Panc1 (cell line): Measurements from ENCODE around the gene CNNM1. TPM values are rescaled to one million over a fixed set of nuclear protein-coding genes. Genes with fewer than 3 reads are reported as not detected.

Source experiments
- ATAC-seq: fragments of 200-7000 bp; cut with Tn5 transposase; 2 replicates; pipeline ENCODE4 v1.9.1; 2020; ENCODE audit warnings: mild to moderate bottlenecking, moderate library complexity
- BruUV-seq: library from RNA; stranded (reverse); fragments of 400-500 nt; replicated peaks from 2 replicates; lab custom pipeline; 2021; lab: Mats Ljungman, UMichigan
- CTCF ChIA-PET: fragments of 300-600 bp; sonication (Branson Sonifier 250); formaldehyde crosslinking; loops from one replicate; lab custom pipeline; 2022; ENCODE audit warnings: antibody characterized with exemption; lab: Charles Lee
- POLR2A ChIA-PET: fragments of 300-600 bp; sonication (Branson Sonifier 250); formaldehyde crosslinking; loops from one replicate; lab custom pipeline; 2022; ENCODE audit warnings: antibody characterized with exemption; lab: Charles Lee
- DNase-seq: peaks from one replicate; pipeline ENCODE4 v3.0.0-alpha.2; 2010; ENCODE audit warnings: low read depth, low spot score
- H3K27ac ChIP-seq: 2 replicates; pipeline ENCODE4 v1.5.1; 2011; ENCODE audit warnings: mild to moderate bottlenecking, low read length, inconsistent platforms
- H3K27me3 ChIP-seq: fragments of 200-500 bp; sonication (Bioruptor generic); 2 replicates; pipeline ENCODE4 v1.6.0; 2014; ENCODE audit warnings: low read length, inconsistent platforms; ENCODE audit not compliant: control insufficient read depth, insufficient read depth
- H3K36me3 ChIP-seq: fragments of 200-500 bp; sonication (Bioruptor generic); 2 replicates; pipeline ENCODE4 v1.5.1; 2014; ENCODE audit warnings: inconsistent platforms, mild to moderate bottlenecking, low read length, moderate library complexity; ENCODE audit not compliant: control insufficient read depth, insufficient read depth
- H3K4me1 ChIP-seq: 2 replicates; pipeline ENCODE4 v1.5.1; 2011; ENCODE audit warnings: inconsistent platforms, mild to moderate bottlenecking, low read length, moderate library complexity; ENCODE audit not compliant: control insufficient read depth, insufficient read depth
- H3K4me3 ChIP-seq, 2 experiments: 2 replicates each; pipeline ENCODE4 v1.5.1; 2011 to 2012; ENCODE audit warnings: low read depth in 2 of 2, low read length in 2 of 2, mild to moderate bottlenecking in 2 of 2, inconsistent platforms in 1 of 2, moderate library complexity in 1 of 2
- H3K9me3 ChIP-seq: fragments of 200-500 bp; sonication (Bioruptor generic); 2 replicates; pipeline ENCODE4 v1.5.1; 2014; ENCODE audit warnings: low read depth, mild to moderate bottlenecking, inconsistent platforms, low read length, moderate library complexity; ENCODE audit not compliant: control insufficient read depth, insufficient read depth
- CTCF ChIP-seq: fragments of 450-650 bp; IDR thresholded peaks from 2 replicates; pipeline ENCODE4 v1.5.1; 2017; ENCODE audit warnings: mild to moderate bottlenecking
- POLR2AphosphoS5 ChIP-seq: IDR thresholded peaks from 2 replicates; pipeline ENCODE4 v1.6.1; 2012; ENCODE audit warnings: mild to moderate bottlenecking, low read depth, low read length, moderate library complexity
- REST ChIP-seq, 2 experiments: IDR thresholded peaks; 2 replicates each; pipeline ENCODE4 v1.6.1; 2011 to 2012; ENCODE audit warnings: low read depth in 2 of 2, control low read depth in 1 of 2, low read length in 1 of 2, mild to moderate bottlenecking in 1 of 2, moderate library complexity in 1 of 2; ENCODE audit not compliant: insufficient read depth in 1 of 2
- SIN3A ChIP-seq: IDR thresholded peaks from 2 replicates; pipeline ENCODE4 v1.6.1; 2012; ENCODE audit warnings: low read depth, mild to moderate bottlenecking, low read length, moderate library complexity, borderline replicate concordance; ENCODE audit not compliant: insufficient read depth
- TCF7L2 ChIP-seq: IDR thresholded peaks from 2 replicates; pipeline ENCODE4 v1.6.1; 2011; ENCODE audit warnings: mild to moderate bottlenecking, low read depth, low read length, inconsistent platforms
- in situ Hi-C: cut with HindIII; loops from 2 replicates; pipeline ENCODE4 v1.10.0; 2016; ENCODE audit warnings: low sequenced_read_pairs, low pct_unique_long_range_greater_than_20kb
- intact Hi-C: fragments of 100-400 bp; cut with micrococcal nuclease; formaldehyde crosslinking; loops from one replicate; pipeline ENCODE4 v1.10.0; 2022; ENCODE audit not compliant: unreplicated experiment
- total RNA-seq: library from RNA; stranded (reverse); gene quantifications from one replicate; pipeline ENCODE4 v1.2.1, GENCODE V29; 2021; ENCODE audit not compliant: unreplicated experiment

CNNM1 gene
- total RNA-seq, 1 experiment from 2014 or later, result 16.6 TPM

GRCh38 chr10:99346247-99346646, 17.1 kb downstream of the CNNM1 start:
- no peaks in the 10 kb centered on the region for H3K36me3 ChIP-seq
- DNase-seq, result no peak
- intact Hi-C loops, result no loop called here

GRCh38 chr10:99347672-99348071, 18.5 kb downstream of the CNNM1 start:
- in situ Hi-C loops (no loop called here), intact Hi-C loops (no loop called here)
- ChIA-PET CTCF (no interaction called here), POLR2A (no interaction called here)
- Histone ChIP-seq H3K4me3 (no peak overlapping the region), H3K9me3 (no peaks in the 10 kb centered on the region), H3K27ac (no peak overlapping the region), H3K36me3 (no peaks in the 10 kb centered on the region), H3K27me3 (no peaks in the 10 kb centered on the region), H3K4me1 (peaks cover 7% of the 10 kb centered on the region)
- ATAC-seq, result no peak
- DNase-seq, result no peak
- TF ChIP-seq SIN3A (no peak), POLR2AphosphoS5 (no peak), TCF7L2 (no peak), CTCF (no peak), REST (IDR thresholded peaks at IDR 0.05; ENCODE audit: insufficient read depth in 1 of 2, low read depth in 2 of 2, low read length in 1 of 2) (no peak)
- no TSS peak for BruUV-seq

More at GRCh38 chr10:99346247-99346646, 17.1 kb downstream of the CNNM1 start:
- no peak for ATAC-seq
- POLR2A ChIA-PET, result no interaction called here
- Histone ChIP-seq H3K4me3 (no peak overlapping the region), H3K9me3 (no peaks in the 10 kb centered on the region), H3K27me3 (no peaks in the 10 kb centered on the region), H3K4me1 (peaks cover 8% of the 10 kb centered on the region), H3K27ac (no peak overlapping the region)
- CTCF ChIA-PET, result no interaction called here
- TF ChIP-seq CTCF, result no peak
- TF ChIP-seq POLR2AphosphoS5, result no peak
- no peak for TF ChIP-seq SIN3A
- TF ChIP-seq REST (IDR thresholded peaks at IDR 0.05; ENCODE audit: insufficient read depth in 1 of 2, low read depth in 2 of 2, low read length in 1 of 2), result no peak
- TF ChIP-seq TCF7L2, result no peak
- BruUV-seq, result no TSS peak
- in situ Hi-C loops, result no loop called here
